D721Med (cell line): ENCODE results near the gene SUCLG2.
"Not testable (repeated sequence)": the region's sequence is repeated elsewhere in the genome, so short reads cannot be mapped to it uniquely, and the experiment has no call there.

ENCODE experiments used
- DNase-seq: peaks from one replicate; pipeline ENCODE4 v3.0.0; 2011; ENCODE audit warnings: low spot score; ENCODE audit not compliant: insufficient read length
- FAIRE-seq: peaks from 2 replicates; lab custom pipeline; 2011; peaks lifted over from hg19 to GRCh38; lab: Jason Lieb, UNC
- CTCF ChIP-seq: IDR thresholded peaks from 2 replicates; pipeline ENCODE4 v1.5.1; 2012; ENCODE audit warnings: mild to moderate bottlenecking, control low read depth; ENCODE audit not compliant: insufficient read depth; ENCODE audit errors: missing control alignments

SUCLG2 gene

GRCh38 chr3:67557848-67558355 is 96.5 kb downstream of the SUCLG2 start:
- FAIRE-seq (no peak), DNase-seq (no peak)
- TF ChIP-seq CTCF = no peak

DNA sequence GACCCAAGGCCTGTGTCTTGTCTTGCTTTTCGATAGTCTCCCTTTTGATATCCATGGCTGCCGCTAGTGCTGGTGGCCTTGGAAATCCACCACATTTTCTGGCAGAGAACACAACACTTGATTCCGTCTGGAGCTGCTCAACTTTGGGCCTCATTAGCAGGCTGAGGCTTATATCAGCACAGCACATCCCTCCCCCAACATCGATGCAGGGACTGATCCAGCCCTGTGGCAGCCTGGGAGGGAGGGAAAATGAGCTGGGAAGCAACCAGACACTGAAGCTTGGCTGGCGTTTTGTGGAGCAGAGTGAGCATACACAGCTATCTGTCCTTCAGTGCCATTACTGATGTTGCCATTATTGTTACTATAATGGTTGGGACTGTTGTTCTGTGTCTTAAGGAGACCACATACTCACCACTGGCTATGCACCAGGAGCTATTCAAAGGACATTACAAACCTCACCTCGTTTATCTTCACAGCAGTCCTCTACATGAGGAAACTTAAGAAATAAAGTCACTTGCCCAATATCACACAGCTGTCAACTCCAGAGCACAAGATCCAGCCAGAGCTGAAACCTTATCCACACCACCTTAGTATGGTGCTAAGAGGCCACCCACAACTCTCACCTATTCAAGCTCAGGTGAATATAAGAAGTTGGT is 102.9 kb downstream of the SUCLG2 start:
- no peak for FAIRE-seq
- no peak for TF ChIP-seq CTCF

DNA sequence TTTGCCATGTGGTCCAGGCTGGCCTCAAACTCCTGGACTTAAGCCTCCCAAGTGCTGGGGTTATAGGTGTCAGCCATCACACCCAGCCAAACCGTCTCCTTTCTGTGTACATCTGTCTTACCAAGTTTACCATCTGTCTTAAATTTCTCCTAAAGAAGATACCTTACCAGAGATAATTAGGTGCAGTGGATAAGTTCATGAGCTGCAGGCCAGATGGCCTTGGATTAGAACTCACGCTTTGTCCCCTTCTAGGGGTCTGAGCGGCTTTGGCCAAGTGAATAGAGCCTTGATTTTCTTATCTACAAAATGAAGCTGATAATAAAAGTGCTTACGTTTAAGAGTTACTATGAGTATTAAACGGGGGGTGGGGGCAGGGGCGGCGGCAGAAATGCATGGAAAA is 103.9 kb downstream of the SUCLG2 start:
- FAIRE-seq = peak; percentile 85
- no peak for DNase-seq

More for the DNA sequence above, 102.9 kb downstream of the SUCLG2 start:
- no peak for DNase-seq

DNA sequence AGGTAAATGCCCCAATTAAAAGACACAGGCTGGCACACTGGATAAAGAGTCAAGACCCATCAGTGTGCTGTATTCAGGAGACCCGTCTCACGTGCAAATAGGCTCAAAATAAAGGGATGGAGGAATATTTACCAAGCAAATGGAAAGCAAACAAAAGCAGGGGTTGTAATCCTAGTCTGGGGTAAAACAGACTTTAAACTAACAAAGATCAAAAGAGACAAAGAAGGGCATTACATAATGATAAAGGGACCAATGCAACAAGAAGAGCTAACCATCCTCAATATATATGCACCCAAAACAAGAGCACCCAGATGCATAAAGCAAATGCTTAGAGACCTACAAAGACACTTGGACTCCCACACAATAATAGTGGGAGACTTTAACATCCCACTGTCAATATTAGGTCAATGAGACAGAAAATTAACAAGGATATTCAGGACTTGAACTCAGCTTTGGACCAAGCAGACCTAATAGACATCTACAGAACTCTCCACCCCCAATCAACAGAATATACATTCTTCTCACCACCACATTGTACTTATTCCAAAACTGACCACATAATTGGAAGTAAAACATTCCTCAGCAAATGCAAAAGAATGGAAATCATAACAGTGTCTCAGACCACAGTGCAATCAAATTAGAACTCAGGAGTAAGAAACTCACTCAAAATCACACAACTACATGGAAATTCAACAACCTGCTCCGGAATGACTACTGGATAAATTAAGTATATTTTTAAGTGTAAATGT is 111.7 kb downstream of the SUCLG2 start:
- DNase-seq, FAIRE-seq: not testable (repeated sequence)

More for the DNA sequence above, 103.9 kb downstream of the SUCLG2 start:
- TF ChIP-seq CTCF = no peak

GRCh38 chr3:67540198-67540894 is 114.1 kb downstream of the SUCLG2 start:
- no peak for FAIRE-seq
- DNase-seq = no peak
- TF ChIP-seq CTCF = no peak

DNA sequence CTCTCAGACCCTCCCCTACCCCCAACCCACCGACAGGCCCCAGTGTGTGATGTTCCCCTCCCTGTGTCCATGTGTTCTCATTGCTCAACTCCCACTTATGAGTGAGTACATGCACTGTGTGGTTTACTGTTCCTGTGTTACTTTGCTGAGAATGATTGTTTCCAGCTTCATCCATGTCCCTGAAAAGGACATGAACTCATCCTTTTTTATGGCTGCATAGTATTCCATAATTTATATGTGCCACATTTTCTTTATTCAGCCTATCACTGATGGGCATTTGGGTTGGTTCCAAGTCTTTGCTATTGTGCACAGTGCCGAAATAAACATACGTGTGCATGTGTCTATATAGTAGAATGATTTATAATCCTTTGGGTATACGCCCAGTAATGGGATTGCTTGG is 117.2 kb downstream of the SUCLG2 start:
- DNase-seq, FAIRE-seq: not testable (repeated sequence)

DNA sequence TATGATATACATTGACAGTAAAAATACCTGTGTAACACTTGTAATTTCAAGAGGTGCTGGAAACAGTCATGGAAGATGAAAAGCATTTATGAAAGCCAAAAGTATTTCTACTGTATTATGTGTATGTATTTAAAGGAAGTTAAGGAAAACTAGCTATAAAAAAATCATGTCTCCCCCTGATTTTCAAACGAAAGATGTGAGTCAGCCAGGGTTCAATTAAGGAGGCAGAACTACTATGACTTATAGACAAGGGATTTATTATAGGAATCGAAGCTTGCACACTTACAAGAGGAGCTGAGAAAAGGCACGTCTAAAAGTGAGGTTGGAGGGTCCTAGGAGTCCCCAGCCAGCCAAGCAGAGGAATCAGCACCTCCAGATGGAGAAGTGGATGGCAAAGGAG is 119.4 kb downstream of the SUCLG2 start:
- no peak for TF ChIP-seq CTCF
- DNase-seq (no peak), FAIRE-seq (no peak)
